ENCODE results near the gene MYOM1.
"Not testable (repeated sequence)": the region's sequence is repeated elsewhere in the genome, so short reads cannot be mapped to it uniquely, and the experiment has no call there.

Gene MYOM1

DNA sequence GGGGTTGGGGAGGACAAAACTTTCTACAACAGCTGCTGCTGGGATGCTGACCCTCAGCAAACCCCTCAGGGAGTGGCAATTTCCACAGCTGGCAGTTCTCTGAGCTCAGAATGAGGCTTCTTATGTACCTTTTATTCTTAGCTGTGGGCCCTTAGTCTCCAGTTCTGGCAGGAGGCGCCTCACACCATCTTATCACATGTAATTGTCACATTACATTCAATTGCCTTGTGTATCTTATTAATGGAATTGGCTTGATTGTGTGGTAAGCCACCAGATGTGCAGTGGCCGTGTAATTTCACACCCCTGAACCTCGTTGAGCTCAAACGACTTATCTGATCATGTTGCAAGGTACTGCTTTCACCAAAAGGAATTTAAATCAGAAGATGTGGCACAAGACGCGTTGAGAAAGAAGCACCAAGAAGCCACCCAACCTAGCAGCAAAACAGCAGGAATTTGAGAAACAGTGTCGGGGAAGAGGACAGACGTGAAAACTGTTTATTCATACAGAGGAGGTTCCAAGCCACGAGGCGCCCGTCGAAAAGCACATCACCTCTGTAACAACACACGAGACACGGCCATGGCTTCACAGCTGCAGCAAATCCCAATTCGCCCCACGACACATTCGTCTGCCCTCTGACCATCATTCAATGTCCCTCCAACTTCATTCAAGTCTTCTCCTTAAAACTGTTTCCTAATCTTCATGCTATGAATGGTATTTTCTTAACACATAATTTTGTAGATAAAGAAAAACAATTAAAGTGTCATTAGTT lies 153.2 kb downstream of the MYOM1 start:
- no peak for DNase-seq (ENCODE audit: extremely low spot score)
- ChIA-PET POLR2A (interaction anchor here (0.6 kb wide), 1 partner anchor 11 kb away, joined by 3 read pairs; no protein-coding TSS in a partner anchor), CTCF (interaction anchor here (1.2 to 6.7 kb wide), 4 partner anchors 8 to 180 kb away, joined by 3 to 74 read pairs (median 3); no protein-coding TSS in a partner anchor)
- TF ChIP-seq, protein P1, sequence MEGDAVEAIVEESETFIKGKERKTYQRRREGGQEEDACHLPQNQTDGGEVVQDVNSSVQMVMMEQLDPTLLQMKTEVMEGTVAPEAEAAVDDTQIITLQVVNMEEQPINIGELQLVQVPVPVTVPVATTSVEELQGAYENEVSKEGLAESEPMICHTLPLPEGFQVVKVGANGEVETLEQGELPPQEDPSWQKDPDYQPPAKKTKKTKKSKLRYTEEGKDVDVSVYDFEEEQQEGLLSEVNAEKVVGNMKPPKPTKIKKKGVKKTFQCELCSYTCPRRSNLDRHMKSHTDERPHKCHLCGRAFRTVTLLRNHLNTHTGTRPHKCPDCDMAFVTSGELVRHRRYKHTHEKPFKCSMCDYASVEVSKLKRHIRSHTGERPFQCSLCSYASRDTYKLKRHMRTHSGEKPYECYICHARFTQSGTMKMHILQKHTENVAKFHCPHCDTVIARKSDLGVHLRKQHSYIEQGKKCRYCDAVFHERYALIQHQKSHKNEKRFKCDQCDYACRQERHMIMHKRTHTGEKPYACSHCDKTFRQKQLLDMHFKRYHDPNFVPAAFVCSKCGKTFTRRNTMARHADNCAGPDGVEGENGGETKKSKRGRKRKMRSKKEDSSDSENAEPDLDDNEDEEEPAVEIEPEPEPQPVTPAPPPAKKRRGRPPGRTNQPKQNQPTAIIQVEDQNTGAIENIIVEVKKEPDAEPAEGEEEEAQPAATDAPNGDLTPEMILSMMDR (IDR thresholded peaks at IDR 0.05; ENCODE audit: control extremely low read depth, extremely low read depth, low read depth, missing control alignments) = no peak

DNA sequence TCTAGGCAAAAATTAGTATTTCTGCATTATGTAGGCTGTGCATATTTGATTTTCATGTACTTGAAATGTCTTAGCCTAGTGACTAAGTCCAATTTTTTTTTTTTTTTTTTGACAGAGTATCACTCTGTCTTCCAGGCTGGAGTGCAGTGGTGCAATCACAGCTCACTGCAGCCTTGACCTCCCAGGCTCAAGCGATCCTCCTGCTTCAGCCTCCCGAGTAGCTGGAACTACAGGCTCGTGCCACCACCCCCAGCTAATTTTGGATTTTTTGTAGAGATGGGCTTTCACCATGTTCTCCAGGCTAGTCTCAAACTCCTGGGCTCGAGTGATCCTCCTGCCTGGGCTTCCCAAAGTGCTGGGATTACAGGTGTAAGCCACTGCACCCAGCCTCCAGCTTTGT lies 156.0 kb downstream of the MYOM1 start:
- POLR2A ChIA-PET; DNase-seq (ENCODE audit: extremely low spot score): not testable (repeated sequence)
- CTCF ChIA-PET = interaction anchor here (0.8 to 6.7 kb wide), 24 partner anchors 10 to 515 kb away, joined by 3 to 74 read pairs (median 6); no protein-coding TSS in a partner anchor

DNA sequence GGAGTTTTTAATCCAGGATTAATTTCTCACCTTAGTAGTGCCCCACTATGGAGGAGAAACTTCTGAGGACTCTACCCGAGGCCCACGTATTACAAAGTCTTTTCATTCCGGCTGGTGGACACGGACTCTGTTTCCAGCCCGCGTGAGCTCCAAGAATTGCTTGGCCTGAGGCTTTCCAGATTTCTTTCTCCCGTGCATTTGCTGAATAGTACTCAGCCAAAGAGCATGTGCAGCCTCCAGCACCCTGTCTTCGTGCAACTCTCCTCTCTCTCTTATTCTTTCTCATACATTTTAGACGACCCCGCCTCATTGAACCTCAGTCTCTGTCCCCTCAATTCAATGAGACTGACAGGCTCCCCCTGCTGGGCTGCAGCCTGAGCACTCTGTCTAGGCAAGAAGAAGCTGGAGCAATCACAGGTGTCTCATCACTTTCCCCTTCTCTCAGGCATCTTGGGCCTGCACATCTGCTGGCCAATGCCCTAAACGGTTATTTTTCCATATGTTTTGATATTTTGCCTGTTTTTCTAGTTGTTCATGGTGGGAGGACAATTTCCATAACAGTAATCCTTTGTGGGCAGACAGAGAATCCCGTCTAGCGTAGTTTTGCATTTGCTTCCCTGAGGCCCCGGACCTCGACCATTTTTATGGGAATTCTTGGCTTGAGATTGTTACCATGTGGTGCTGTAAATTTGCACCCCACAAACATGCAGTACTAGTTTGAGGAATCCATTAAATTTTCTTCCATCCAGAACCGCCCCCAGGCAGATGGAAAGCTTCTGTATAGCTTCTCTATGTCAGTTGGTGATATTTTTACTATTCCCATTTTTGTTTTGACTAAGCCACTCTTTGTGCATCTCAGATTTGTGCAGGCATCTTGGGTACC lies 156.7 kb downstream of the MYOM1 start:
- TF ChIP-seq, protein P1 (IDR thresholded peaks at IDR 0.05; ENCODE audit: control extremely low read depth, extremely low read depth, low read depth, missing control alignments) = peak; percentile 88
- CTCF ChIA-PET = interaction anchor here (0.6 to 6.7 kb wide), 49 partner anchors 11 to 193 kb away, joined by 3 to 74 read pairs (median 5); partner anchors contain the start of gene LPIN2
- POLR2A ChIA-PET = no interaction called here
- DNase-seq (ENCODE audit: extremely low spot score) = peak; percentile 55

DNA sequence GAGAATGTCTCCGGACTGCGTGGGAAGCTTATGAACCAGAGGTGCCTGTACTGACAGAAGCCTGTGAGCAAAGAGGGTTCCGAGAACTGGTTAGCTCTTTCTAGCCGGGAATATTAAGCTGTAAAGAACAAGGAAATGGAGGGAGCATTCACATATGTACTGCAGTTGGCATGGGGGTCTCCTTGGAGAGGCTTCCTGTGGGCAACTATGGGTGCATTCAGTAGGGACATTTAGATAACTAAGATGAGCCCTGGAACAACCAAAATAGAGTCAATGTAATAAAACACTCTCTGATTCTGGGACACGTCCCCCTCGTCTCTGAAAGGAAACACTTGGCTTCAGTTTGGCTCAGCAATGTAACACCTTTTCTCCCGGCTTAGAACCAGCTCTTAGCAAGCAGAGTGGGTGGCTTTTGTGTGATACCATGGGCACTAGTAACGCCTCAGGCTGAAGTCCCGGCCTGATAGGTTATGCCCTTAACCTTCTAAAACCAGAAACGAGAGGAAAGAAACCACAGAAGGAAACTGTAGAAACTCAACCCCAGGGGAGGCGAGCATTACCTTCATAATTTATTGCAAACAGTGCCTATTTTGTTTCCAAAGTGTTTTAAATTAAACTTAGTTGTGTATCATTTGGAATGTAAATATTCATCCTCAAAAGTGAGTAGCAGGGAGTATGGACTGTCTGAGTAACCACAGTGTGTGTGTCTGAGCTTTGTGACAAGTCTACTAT lies 158.0 kb downstream of the MYOM1 start:
- no peak for DNase-seq (ENCODE audit: extremely low spot score)
- ChIA-PET CTCF (interaction anchor here (0.9 to 6.7 kb wide), 30 partner anchors 12 to 189 kb away, joined by 3 to 74 read pairs (median 7); no protein-coding TSS in a partner anchor), POLR2A (no interaction called here)
- TF ChIP-seq, protein P1 (IDR thresholded peaks at IDR 0.05; ENCODE audit: control extremely low read depth, extremely low read depth, low read depth, missing control alignments) = no peak

DNA sequence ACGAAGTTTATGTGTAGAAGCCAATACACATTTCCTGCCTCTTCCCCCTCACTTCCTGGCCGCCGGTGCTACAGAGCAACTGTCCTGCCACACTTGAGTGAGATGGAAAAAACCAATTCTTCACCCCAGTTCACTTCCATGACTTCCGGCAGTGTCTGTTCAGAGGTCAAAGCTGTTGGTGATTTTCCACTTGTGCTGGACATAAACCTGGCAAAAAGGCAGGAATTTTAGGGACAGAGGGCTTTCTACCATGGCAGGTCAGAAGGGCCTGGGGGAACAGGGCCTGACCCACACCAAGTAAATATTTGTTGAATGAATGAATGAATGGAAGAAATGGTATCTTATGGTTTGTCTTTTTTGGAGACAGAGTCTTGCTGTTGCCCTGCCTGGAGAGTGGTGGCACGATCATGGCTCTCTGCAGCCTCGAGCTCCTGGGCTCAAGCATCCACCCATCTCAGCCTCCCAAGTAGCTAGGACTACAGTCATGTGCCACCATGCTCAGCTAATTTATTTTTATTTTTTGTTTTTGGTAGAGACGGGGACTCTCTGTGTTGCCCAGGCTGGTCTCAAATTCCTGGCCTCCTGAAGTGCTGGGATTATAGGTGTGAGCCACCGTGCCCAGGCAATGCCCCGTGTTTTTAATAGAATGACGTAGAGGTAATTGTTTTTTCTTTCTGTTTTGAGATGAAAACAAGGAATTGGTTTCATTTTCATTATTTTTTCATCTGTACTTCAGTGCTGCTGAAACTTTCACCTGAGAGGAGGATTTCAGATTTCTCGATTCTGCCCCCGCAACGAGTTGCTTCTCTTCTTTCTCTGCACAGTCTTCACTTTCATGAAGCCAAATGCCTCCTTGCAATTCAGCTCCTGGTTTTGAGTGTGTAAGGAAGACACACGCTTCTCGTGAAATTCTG lies 158.8 kb downstream of the MYOM1 start:
- ChIA-PET POLR2A (no interaction called here), CTCF (interaction anchor here (0.9 to 6.7 kb wide), 12 partner anchors 13 to 190 kb away, joined by 3 to 74 read pairs (median 18); no protein-coding TSS in a partner anchor)
- DNase-seq (ENCODE audit: extremely low spot score) = peak; percentile 49
- TF ChIP-seq, protein P1 (IDR thresholded peaks at IDR 0.05; ENCODE audit: control extremely low read depth, extremely low read depth, low read depth, missing control alignments) = no peak

DNA sequence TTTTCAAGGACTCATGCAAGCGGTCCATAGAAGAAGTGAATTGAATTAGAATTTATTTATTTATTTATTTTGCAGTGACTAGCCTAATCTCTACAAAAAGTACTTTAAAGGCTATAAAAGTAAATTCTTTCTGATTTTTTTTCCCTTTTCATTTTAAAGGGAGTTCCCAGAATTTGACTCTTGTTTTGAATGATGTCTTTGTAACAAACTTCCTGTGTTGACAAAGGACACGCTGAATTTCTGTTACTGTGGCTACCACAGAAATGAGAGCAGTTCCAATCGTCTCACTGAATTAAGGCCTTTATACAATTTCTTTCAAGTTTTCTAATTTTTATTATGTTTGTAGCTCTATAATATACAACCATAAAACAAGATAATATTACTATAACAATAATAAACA lies 160.5 kb downstream of the MYOM1 start:
- CTCF ChIA-PET = interaction anchor here (1.4 to 5.1 kb wide), 3 partner anchors 14 to 74 kb away, joined by 3 to 26 read pairs (median 9); no protein-coding TSS in a partner anchor
- POLR2A ChIA-PET = no interaction called here
- DNase-seq (ENCODE audit: extremely low spot score) = no peak
- TF ChIP-seq, protein P1 (IDR thresholded peaks at IDR 0.05; ENCODE audit: control extremely low read depth, extremely low read depth, low read depth, missing control alignments) = no peak
